Measurements from ENCODE around the gene LIG1.

LIG1 gene

GRCh38 chr19:48181505-48181904 is 11.4 kb upstream of the LIG1 start:
- DNase-seq = no peak

- no peak for DNase-seq
Measured at GRCh38 chr19:48176226-48176625, 6.1 kb upstream of the LIG1 start.

- DNase-seq = no peak
Measured at GRCh38 chr19:48175578-48175977, 5.4 kb upstream of the LIG1 start.

GRCh38 chr19:48174445-48175030 is 4.4 kb upstream of the LIG1 start:
- DNase-seq = no peak

GRCh38 chr19:48171710-48172109 is 1.6 kb upstream of the LIG1 start:
- no peak for DNase-seq

- no peak for DNase-seq
Measured at GRCh38 chr19:48170817-48171347, 738 bp upstream of the LIG1 start.

GRCh38 chr19:48169578-48169938 is 586 bp downstream of the LIG1 start:
- peak; percentile 73 to 93 (median 83) for DNase-seq

- no peak for DNase-seq
Measured at GRCh38 chr19:48168689-48169088, 1.5 kb downstream of the LIG1 start.

GRCh38 chr19:48158210-48158790 is 11.8 kb downstream of the LIG1 start:
- no peak for DNase-seq

GRCh38 chr19:48154003-48154402 is 16.1 kb downstream of the LIG1 start:
- DNase-seq = no peak

- DNase-seq = peak; percentile 69 to 81 (median 75)
Measured at GRCh38 chr19:48152551-48152950, 17.6 kb downstream of the LIG1 start.

- no peak for DNase-seq
Measured at GRCh38 chr19:48149430-48149829, 20.7 kb downstream of the LIG1 start.

GRCh38 chr19:48148576-48148975 is 21.6 kb downstream of the LIG1 start:
- no peak for DNase-seq

GRCh38 chr19:48147597-48148175 is 22.5 kb downstream of the LIG1 start:
- DNase-seq = peak in 1 of 3 donors; percentile 17

GRCh38 chr19:48139053-48139452 is 31.1 kb downstream of the LIG1 start:
- DNase-seq = no peak

GRCh38 chr19:48137411-48137810 is 32.7 kb downstream of the LIG1 start:
- no peak for DNase-seq

GRCh38 chr19:48136547-48136946 is 33.6 kb downstream of the LIG1 start:
- no peak for DNase-seq

- peak in 1 of 3 donors; percentile 25 for DNase-seq
Measured at GRCh38 chr19:48135411-48135810, 34.7 kb downstream of the LIG1 start.

- no peak for DNase-seq
Measured at GRCh38 chr19:48133094-48133493, 37.0 kb downstream of the LIG1 start.

GRCh38 chr19:48127561-48127960 is 42.6 kb downstream of the LIG1 start:
- no peak for DNase-seq

- DNase-seq = peak; percentile 55 to 82 (median 72)
Measured at GRCh38 chr19:48123907-48124651, 46.1 kb downstream of the LIG1 start.

GRCh38 chr19:48122421-48122820 is 47.7 kb downstream of the LIG1 start:
- no peak for DNase-seq

GRCh38 chr19:48121909-48122371 is 48.2 kb downstream of the LIG1 start:
- DNase-seq = peak; percentile 49 to 73 (median 61)

- DNase-seq = no peak
Measured at GRCh38 chr19:48121066-48121465, 49.1 kb downstream of the LIG1 start.

Data from suppressor macrophage treated with lipopolysaccharide for 1 hour (primary cell).